K562 (cell line): Measurements from ENCODE around the gene PPCDC. TPM values are rescaled to one million over a fixed set of nuclear protein-coding genes. Genes with fewer than 3 reads are reported as not detected.

ENCODE experiments used
- CCNT2 ChIP-seq: IDR thresholded peaks from 2 replicates; pipeline ENCODE4 v1.6.1; 2011; ENCODE audit warnings: borderline replicate concordance, low read depth, mild to moderate bottlenecking, moderate library complexity, mixed read lengths, low read length; ENCODE audit not compliant: insufficient read length; ENCODE audit errors: extremely low read depth
- CREB1 ChIP-seq, 2 experiments: sonication (generic) in 1 of 2; formaldehyde crosslinking in 1 of 2; IDR thresholded peaks; 2 replicates each; pipeline versions ENCODE4 v1.6.1 to v1.8.0; 2012 to 2022; ENCODE audit warnings: inconsistent platforms in 1 of 2, mild to moderate bottlenecking in 1 of 2, missing genetic modification reagents in 1 of 2, moderate library complexity in 1 of 2
- ELF4 ChIP-seq: fragments of 450-650 bp; formaldehyde crosslinking; IDR thresholded peaks from 2 replicates; pipeline ENCODE4 v1.4.0; 2022; ENCODE audit warnings: missing genetic modification characterization
- FIP1L1 ChIP-seq: fragments of 200-400 bp; formaldehyde crosslinking; IDR thresholded peaks from 2 replicates; pipeline ENCODE4 v1.6.1; 2018; ENCODE audit warnings: mild to moderate bottlenecking, low read depth, low read length; ENCODE audit not compliant: poor library complexity, severe bottlenecking
- HNRNPL ChIP-seq: fragments of 200-400 bp; formaldehyde crosslinking; IDR thresholded peaks from 2 replicates; pipeline ENCODE4 v1.6.1; 2017; ENCODE audit warnings: low read depth, mild to moderate bottlenecking, low read length
- MTA2 ChIP-seq: fragments of 450-650 bp; IDR thresholded peaks from 2 replicates; pipeline ENCODE4 v1.6.1; 2016; ENCODE audit warnings: low read depth
- NCOA2 ChIP-seq, 2 experiments: fragments of 450-650 bp; IDR thresholded peaks; 2 replicates each; pipeline ENCODE4 v1.6.1; 2018; ENCODE audit warnings: mild to moderate bottlenecking in 2 of 2, moderate library complexity in 1 of 2; ENCODE audit not compliant: partially characterized antibody in 2 of 2
- RUNX1 ChIP-seq: sonication (generic); IDR thresholded peaks from 2 replicates; pipeline ENCODE4 v1.6.1; 2016; ENCODE audit warnings: antibody characterized with exemption, low read depth
- polyA plus RNA-seq, 8 experiments: library from polyadenylated mRNA; depleted of rRNA in 4 of 8; stranded (reverse) in 5 of 8; unstranded in 3 of 8; fragments of >200 nt; fragmentation: Nextera tagmentation in 2 of 8; fragmentation: Illumina TruSeq in 1 of 8; extraction: Ambion mirVana in 2 of 8; extraction: Trizol in 1 of 8; gene quantifications; 2 replicates each; pipeline versions ENCODE4 v1.2.1 to v1.2.3, GENCODE V29; 2011 to 2014; ENCODE audit warnings: inconsistent platforms in 1 of 8, missing spikeins in 1 of 8
- total RNA-seq, 7 experiments: library from RNA; depleted of rRNA in 6 of 7; stranded (reverse); fragments of >200 nt in 6 of 7; fragmentation: Illumina TruSeq in 2 of 7; extraction: Trizol in 2 of 7; gene quantifications; 2 replicates each; pipeline versions ENCODE4 v1.2.1 to v1.2.3, GENCODE V29; 2011 to 2021; ENCODE audit warnings: low replicate concordance in 1 of 7
- TF ChIP-seq, protein P1 (sequence below): sonication (generic); formaldehyde crosslinking; IDR thresholded peaks from 2 replicates; pipeline ENCODE4 v1.8.0; 2022; ENCODE audit warnings: mild to moderate bottlenecking, missing genetic modification reagents
- TF ChIP-seq, protein P2 (sequence below), 2 experiments: fragments of 450-650 bp; formaldehyde crosslinking in 1 of 2; IDR thresholded peaks; 2 replicates each; pipeline versions ENCODE4 v1.4.0 to v1.6.1; 2014 to 2020; ENCODE audit warnings: mild to moderate bottlenecking in 2 of 2, borderline replicate concordance in 1 of 2, low read depth in 1 of 2
- TF ChIP-seq, protein P3 (sequence below): fragments of 450-650 bp; conservative IDR thresholded peaks from 2 replicates; pipeline ENCODE4 v1.6.1; 2016; ENCODE audit warnings: missing genetic modification characterization, low read depth, mild to moderate bottlenecking, control low read depth, missing compliant biosample characterization

PPCDC gene
- total and polyA plus RNA-seq, 9 of the 15 experiments (the other 6 are each of a cell fraction or from before 2014, with no cell fraction given) = 10.9 to 53.6 (median 16.7) TPM

DNA sequence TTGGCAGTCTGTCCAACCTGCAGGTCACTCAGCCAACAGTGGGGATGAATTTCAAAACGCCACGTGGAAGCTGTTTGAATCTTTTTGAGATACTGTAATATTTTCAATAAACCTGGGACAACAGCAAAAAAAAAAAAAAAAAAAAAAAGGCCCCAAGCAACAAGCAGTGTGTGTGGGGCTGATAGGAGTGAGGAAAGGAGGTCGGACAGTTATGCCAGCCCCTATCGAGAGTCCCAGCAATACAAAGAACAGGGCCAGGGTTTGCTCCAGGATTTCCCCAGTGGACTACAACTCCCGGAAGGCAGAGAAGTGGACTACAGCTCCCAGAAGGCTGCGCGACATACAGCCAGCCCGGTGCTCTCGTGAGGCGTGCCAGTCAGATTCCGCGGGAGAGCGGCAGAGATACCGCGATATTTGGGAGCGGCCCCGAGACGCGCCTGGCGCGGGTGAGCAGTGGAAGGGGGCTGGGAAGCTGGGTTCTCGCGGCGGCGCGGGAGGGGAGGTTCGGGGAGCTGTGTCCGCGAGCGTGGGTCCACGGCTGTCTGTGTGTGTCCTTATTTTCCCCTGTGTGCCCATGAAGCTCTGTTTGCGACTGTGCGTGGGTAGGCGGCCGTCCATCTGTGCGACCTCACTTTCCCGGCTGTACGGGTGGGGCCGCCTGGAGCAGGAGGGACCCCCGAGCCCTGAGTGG, at the start of gene PPCDC (continued):
- TF ChIP-seq, protein P1, sequence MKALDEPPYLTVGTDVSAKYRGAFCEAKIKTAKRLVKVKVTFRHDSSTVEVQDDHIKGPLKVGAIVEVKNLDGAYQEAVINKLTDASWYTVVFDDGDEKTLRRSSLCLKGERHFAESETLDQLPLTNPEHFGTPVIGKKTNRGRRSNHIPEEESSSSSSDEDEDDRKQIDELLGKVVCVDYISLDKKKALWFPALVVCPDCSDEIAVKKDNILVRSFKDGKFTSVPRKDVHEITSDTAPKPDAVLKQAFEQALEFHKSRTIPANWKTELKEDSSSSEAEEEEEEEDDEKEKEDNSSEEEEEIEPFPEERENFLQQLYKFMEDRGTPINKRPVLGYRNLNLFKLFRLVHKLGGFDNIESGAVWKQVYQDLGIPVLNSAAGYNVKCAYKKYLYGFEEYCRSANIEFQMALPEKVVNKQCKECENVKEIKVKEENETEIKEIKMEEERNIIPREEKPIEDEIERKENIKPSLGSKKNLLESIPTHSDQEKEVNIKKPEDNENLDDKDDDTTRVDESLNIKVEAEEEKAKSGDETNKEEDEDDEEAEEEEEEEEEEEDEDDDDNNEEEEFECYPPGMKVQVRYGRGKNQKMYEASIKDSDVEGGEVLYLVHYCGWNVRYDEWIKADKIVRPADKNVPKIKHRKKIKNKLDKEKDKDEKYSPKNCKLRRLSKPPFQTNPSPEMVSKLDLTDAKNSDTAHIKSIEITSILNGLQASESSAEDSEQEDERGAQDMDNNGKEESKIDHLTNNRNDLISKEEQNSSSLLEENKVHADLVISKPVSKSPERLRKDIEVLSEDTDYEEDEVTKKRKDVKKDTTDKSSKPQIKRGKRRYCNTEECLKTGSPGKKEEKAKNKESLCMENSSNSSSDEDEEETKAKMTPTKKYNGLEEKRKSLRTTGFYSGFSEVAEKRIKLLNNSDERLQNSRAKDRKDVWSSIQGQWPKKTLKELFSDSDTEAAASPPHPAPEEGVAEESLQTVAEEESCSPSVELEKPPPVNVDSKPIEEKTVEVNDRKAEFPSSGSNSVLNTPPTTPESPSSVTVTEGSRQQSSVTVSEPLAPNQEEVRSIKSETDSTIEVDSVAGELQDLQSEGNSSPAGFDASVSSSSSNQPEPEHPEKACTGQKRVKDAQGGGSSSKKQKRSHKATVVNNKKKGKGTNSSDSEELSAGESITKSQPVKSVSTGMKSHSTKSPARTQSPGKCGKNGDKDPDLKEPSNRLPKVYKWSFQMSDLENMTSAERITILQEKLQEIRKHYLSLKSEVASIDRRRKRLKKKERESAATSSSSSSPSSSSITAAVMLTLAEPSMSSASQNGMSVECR (CRISPR knock-in tag) = peak; percentile 45; the same call in 1 of the 2 replicates
- TF ChIP-seq CCNT2 = peak; percentile 63
- TF ChIP-seq, protein P2, sequence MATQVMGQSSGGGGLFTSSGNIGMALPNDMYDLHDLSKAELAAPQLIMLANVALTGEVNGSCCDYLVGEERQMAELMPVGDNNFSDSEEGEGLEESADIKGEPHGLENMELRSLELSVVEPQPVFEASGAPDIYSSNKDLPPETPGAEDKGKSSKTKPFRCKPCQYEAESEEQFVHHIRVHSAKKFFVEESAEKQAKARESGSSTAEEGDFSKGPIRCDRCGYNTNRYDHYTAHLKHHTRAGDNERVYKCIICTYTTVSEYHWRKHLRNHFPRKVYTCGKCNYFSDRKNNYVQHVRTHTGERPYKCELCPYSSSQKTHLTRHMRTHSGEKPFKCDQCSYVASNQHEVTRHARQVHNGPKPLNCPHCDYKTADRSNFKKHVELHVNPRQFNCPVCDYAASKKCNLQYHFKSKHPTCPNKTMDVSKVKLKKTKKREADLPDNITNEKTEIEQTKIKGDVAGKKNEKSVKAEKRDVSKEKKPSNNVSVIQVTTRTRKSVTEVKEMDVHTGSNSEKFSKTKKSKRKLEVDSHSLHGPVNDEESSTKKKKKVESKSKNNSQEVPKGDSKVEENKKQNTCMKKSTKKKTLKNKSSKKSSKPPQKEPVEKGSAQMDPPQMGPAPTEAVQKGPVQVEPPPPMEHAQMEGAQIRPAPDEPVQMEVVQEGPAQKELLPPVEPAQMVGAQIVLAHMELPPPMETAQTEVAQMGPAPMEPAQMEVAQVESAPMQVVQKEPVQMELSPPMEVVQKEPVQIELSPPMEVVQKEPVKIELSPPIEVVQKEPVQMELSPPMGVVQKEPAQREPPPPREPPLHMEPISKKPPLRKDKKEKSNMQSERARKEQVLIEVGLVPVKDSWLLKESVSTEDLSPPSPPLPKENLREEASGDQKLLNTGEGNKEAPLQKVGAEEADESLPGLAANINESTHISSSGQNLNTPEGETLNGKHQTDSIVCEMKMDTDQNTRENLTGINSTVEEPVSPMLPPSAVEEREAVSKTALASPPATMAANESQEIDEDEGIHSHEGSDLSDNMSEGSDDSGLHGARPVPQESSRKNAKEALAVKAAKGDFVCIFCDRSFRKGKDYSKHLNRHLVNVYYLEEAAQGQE (IDR thresholded peaks at IDR 0.05; ENCODE audit: borderline replicate concordance) = no peak
- TF ChIP-seq, protein P2 (CRISPR knock-in tag; IDR thresholded peaks at IDR 0.05; ENCODE audit: low read depth) = no peak; the same call in 1 of the 2 replicates
- peak; percentile 9; the same call in 1 of the 2 replicates for TF ChIP-seq MTA2
- peak; percentile 70 for TF ChIP-seq FIP1L1
- TF ChIP-seq, protein P3, sequence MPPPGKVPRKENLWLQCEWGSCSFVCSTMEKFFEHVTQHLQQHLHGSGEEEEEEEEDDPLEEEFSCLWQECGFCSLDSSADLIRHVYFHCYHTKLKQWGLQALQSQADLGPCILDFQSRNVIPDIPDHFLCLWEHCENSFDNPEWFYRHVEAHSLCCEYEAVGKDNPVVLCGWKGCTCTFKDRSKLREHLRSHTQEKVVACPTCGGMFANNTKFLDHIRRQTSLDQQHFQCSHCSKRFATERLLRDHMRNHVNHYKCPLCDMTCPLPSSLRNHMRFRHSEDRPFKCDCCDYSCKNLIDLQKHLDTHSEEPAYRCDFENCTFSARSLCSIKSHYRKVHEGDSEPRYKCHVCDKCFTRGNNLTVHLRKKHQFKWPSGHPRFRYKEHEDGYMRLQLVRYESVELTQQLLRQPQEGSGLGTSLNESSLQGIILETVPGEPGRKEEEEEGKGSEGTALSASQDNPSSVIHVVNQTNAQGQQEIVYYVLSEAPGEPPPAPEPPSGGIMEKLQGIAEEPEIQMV (tag) = no peak
- TF ChIP-seq NCOA2 (IDR thresholded peaks at IDR 0.05; ENCODE audit: partially characterized antibody in 2 of 2) = no peak
- TF ChIP-seq CREB1 (IDR thresholded peaks at IDR 0.05) = peak; percentile 52
- TF ChIP-seq CREB1 (CRISPR knock-in tag; IDR thresholded peaks at IDR 0.05) = peak; percentile 74
- no peak for TF ChIP-seq RUNX1
- TF ChIP-seq ELF4 = no peak
- TF ChIP-seq HNRNPL = no peak
